ENCODE measurements around the gene PBX1.

DNA sequence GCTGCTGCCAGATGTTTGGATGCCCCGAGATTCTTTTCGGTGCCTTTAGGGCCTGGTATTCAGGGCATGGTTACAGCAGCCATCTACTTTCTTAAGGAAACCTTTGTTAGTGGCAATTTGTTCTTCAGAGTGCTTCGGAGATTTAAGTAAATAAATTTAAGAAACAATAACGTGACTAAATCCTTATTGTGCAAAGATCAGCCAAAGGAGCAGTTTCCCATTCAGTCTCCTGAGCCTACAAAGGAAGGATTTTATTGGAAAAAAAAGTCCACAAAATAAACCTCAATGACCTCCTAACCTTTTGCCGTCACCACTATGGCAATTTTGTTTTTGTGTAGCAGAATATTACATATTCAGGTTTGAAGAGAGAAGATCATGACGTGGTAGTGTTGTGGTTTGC is 231.1 kb downstream of the PBX1 start:
- TF ChIP-seq, protein P1, sequence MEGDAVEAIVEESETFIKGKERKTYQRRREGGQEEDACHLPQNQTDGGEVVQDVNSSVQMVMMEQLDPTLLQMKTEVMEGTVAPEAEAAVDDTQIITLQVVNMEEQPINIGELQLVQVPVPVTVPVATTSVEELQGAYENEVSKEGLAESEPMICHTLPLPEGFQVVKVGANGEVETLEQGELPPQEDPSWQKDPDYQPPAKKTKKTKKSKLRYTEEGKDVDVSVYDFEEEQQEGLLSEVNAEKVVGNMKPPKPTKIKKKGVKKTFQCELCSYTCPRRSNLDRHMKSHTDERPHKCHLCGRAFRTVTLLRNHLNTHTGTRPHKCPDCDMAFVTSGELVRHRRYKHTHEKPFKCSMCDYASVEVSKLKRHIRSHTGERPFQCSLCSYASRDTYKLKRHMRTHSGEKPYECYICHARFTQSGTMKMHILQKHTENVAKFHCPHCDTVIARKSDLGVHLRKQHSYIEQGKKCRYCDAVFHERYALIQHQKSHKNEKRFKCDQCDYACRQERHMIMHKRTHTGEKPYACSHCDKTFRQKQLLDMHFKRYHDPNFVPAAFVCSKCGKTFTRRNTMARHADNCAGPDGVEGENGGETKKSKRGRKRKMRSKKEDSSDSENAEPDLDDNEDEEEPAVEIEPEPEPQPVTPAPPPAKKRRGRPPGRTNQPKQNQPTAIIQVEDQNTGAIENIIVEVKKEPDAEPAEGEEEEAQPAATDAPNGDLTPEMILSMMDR (IDR thresholded peaks at IDR 0.05), result no peak
- no peak for TF ChIP-seq POLR2A (IDR thresholded peaks at IDR 0.05)
- no peak for TF ChIP-seq POLR2AphosphoS5 (IDR thresholded peaks at IDR 0.05)

Measured in breast epithelium (tissue), 3 donors.